Ovary (tissue), 9 donors: Measurements from ENCODE around the gene FRYL. TPM values are rescaled to one million over a fixed set of nuclear protein-coding genes. Genes with fewer than 3 reads are reported as not detected.
"Not testable (repeated sequence)": the region's sequence is repeated elsewhere in the genome, so short reads cannot be mapped to it uniquely, and the experiment has no call there.

Experiments
- DNase-seq, 5 donors: peaks; one replicate each; pipeline ENCODE4 v3.0.0-alpha.2; 2019 to 2020
- H3K27ac ChIP-seq, 2 donors: fragments of 200-600 bp; one replicate each; pipeline versions ENCODE4 v1.5.1 to v1.8.0; 2019 to 2022
- H3K27me3 ChIP-seq: fragments of 200-600 bp; one replicate; pipeline ENCODE4 v1.8.0; 2022
- H3K36me3 ChIP-seq: fragments of 200-600 bp; sonication (generic); one replicate; pipeline ENCODE4 v1.5.1; 2019
- H3K4me1 ChIP-seq: one replicate; pipeline ENCODE4 v1.8.1; 2013; ENCODE audit warnings: mild to moderate bottlenecking, moderate library complexity; ENCODE audit not compliant: insufficient read depth
- H3K4me3 ChIP-seq: fragments of 200-600 bp; sonication (generic); one replicate; pipeline ENCODE4 v1.5.1; 2017
- H3K9me3 ChIP-seq, 2 donors: fragments of 200-600 bp in 1 of 2; sonication (generic) in 1 of 2; one replicate each; pipeline versions ENCODE4 v1.5.1 to v1.8.1; 2013 to 2019; ENCODE audit warnings: mild to moderate bottlenecking in 1 of 2, moderate library complexity in 1 of 2
- CTCF ChIP-seq, 3 donors: fragments of 450-650 bp in 2 of 3; fragments of 200-600 bp in 1 of 3; IDR thresholded peaks; one replicate each; pipeline versions ENCODE4 v1.5.1 to v1.8.0; 2016 to 2022; ENCODE audit warnings: antibody characterized with exemption in 3 of 3, mild to moderate bottlenecking in 1 of 3
- EP300 ChIP-seq: sonication (generic); formaldehyde crosslinking; IDR thresholded peaks from one replicate; pipeline ENCODE4 v1.6.1; 2017; ENCODE audit warnings: antibody characterized with exemption
- POLR2A ChIP-seq: fragments of 450-650 bp; IDR thresholded peaks from one replicate; pipeline ENCODE4 v1.6.1; 2017; ENCODE audit warnings: antibody characterized with exemption, mild to moderate bottlenecking, moderate library complexity
- WGBS, 3 donors: extraction: QIAGEN DNeasy Blood & Tissue Kit in 1 of 3; methylation state at CpG; one replicate each; pipeline versions ENCODE4 v1.1.5 to v1.1.7; 2013 to 2017; 5-methylcytosine and 5-hydroxymethylcytosine counted together
- intact Hi-C, 4 donors: fragments of 100-400 bp; cut with DNase I; formaldehyde crosslinking; loops; one replicate each; pipeline versions ENCODE4 v1.11.0 to v1.15.1; 2022 to 2023
- polyA plus RNA-seq, 2 donors: library from polyadenylated mRNA; stranded (reverse); fragments of 200-250 nt in 1 of 2; fragments of 350-450 nt in 1 of 2; fragmentation: Illumina TruSeq in 1 of 2; extraction: RNeasy Lipid Tissue Mini Kit (QIAGEN cat#74804) in 1 of 2; gene quantifications; one replicate each; pipeline ENCODE4 v1.2.3, GENCODE V29; 2013 to 2014
- total RNA-seq, 7 donors: library from RNA; depleted of rRNA in 2 of 7; stranded (reverse); fragments of >200 nt in 2 of 7; fragmentation: NEBNext Ultra II Directional in 3 of 7; extraction: Animal tissue kit (Norgen Biotek cat#: 25700) in 3 of 7; gene quantifications; one replicate each; pipeline versions ENCODE4 v1.1.0 to v1.2.4, GENCODE V29; 2016 to 2023
- donor health status: DM: no; HTN: no; CAD: no; lungs with moderate emphysema.
- donor health status: DM: no; HTN: no; CAD: no.
- donor health status: Bipolar disorder and iron deficiency.
- donor health status: DM: yes; HTN: yes; CAD: no.
- donor health status: DM: no; HTN: no; CAD: no.
- donor health status: DM: yes; HTN: yes; CAD: no.

The FRYL gene
- total and polyA plus RNA-seq, 9 donors = 10.7 to 46.0 (median 35.2) TPM

GRCh38 chr4:48813964-48814363, 33.9 kb upstream of the FRYL start:
- DNase-seq = no peak
- TF ChIP-seq CTCF (IDR thresholded peaks at IDR 0.05) (no peak), EP300 (no peak), POLR2A (no peak)

GRCh38 chr4:48812866-48813265, 32.8 kb upstream of the FRYL start:
- TF ChIP-seq POLR2A (no peak), CTCF (IDR thresholded peaks at IDR 0.05) (no peak), EP300 (no peak)
- DNase-seq = no peak
- no peaks in the 10 kb centered on the region for H3K9me3 ChIP-seq
- no peak overlapping the region for H3K27ac ChIP-seq
- WGBS, 3 donors = 70 to 76% (median 74%) methylated on average over 6 of the region's 6 CpGs
- H3K4me1 ChIP-seq = no peaks in the 10 kb centered on the region
- intact Hi-C loops = no loop called here
- no peaks in the 10 kb centered on the region for H3K27me3 ChIP-seq
- no peaks in the 10 kb centered on the region for H3K36me3 ChIP-seq
- H3K4me3 ChIP-seq = no peak overlapping the region

More at GRCh38 chr4:48813964-48814363, 33.9 kb upstream of the FRYL start:
- Histone ChIP-seq H3K27ac (no peak overlapping the region), H3K27me3 (no peaks in the 10 kb centered on the region), H3K9me3 (no peaks in the 10 kb centered on the region), H3K36me3 (no peaks in the 10 kb centered on the region), H3K4me1 (no peaks in the 10 kb centered on the region), H3K4me3 (no peak overlapping the region)
- WGBS, 3 donors = 67 to 79% (median 72%) methylated on average over 1 of the region's 1 CpG
- intact Hi-C loops = no loop called here

- no peaks in the 10 kb centered on the region for H3K4me1 ChIP-seq
- no peak for TF ChIP-seq CTCF (IDR thresholded peaks at IDR 0.05)
- TF ChIP-seq POLR2A = no peak
- TF ChIP-seq EP300 = no peak
- H3K36me3 ChIP-seq = no peaks in the 10 kb centered on the region
- intact Hi-C loops = no loop called here
- WGBS, 3 donors = 78 to 84% (median 79%) methylated on average over 8 of the region's 8 CpGs
- no peak overlapping the region for H3K27ac ChIP-seq
- H3K4me3 ChIP-seq = no peak overlapping the region
- H3K9me3 ChIP-seq = no peaks in the 10 kb centered on the region
- H3K27me3 ChIP-seq = no peaks in the 10 kb centered on the region
- DNase-seq = no peak
Measured at GRCh38 chr4:48804584-48805301, 24.7 kb upstream of the FRYL start.

- H3K27me3 ChIP-seq = no peaks in the 10 kb centered on the region
- TF ChIP-seq POLR2A = no peak
- no peak for TF ChIP-seq CTCF (IDR thresholded peaks at IDR 0.05)
- no peak for TF ChIP-seq EP300
- DNase-seq = no peak
- no peak overlapping the region for H3K4me3 ChIP-seq
- H3K9me3 ChIP-seq = no peaks in the 10 kb centered on the region
- no peaks in the 10 kb centered on the region for H3K36me3 ChIP-seq
- WGBS, 3 donors = 44 to 61% (median 51%) methylated on average over 3 of the region's 3 CpGs
- intact Hi-C loops = loop anchor here in 1 of 4 donors (2.0 kb wide), 1 partner anchor 74 kb away; no protein-coding TSS in a partner anchor
- H3K27ac ChIP-seq = no peak overlapping the region
- H3K4me1 ChIP-seq = no peaks in the 10 kb centered on the region
Measured at GRCh38 chr4:48801016-48801715, 21.1 kb upstream of the FRYL start.

GRCh38 chr4:48800155-48800554, 20.1 kb upstream of the FRYL start:
- H3K9me3 ChIP-seq, H3K4me3 ChIP-seq, H3K4me1 ChIP-seq, H3K27ac ChIP-seq, H3K36me3 ChIP-seq, DNase-seq, H3K27me3 ChIP-seq: not testable (repeated sequence)
- 81 to 92% (median 88%) methylated on average over 2 of the region's 2 CpGs for whole genome bisulfite sequencing, 3 donors
- intact Hi-C loops = loop anchor here in 1 of 4 donors (2.0 kb wide), 1 partner anchor 73 kb away; no protein-coding TSS in a partner anchor
